Keratinocyte (primary cell): ENCODE results near the gene SLC5A1. TPM values are rescaled to one million over a fixed set of nuclear protein-coding genes. Genes with fewer than 3 reads are reported as not detected.

Source experiments
- DNase-seq: peaks from one replicate; pipeline ENCODE4 v3.0.0-alpha.2; 2011; ENCODE audit warnings: low read depth, missing footprints, low spot score
- FAIRE-seq: peaks from 2 replicates; lab custom pipeline; 2011; peaks lifted over from hg19 to GRCh38; lab: Jason Lieb, UNC
- H2AFZ ChIP-seq: 2 replicates; pipeline ENCODE4 v1.6.0; 2012; ENCODE audit warnings: low read length, control low read depth, inconsistent platforms; ENCODE audit not compliant: control insufficient read depth
- H3K27ac ChIP-seq: 2 replicates; pipeline ENCODE4 v1.5.1; 2011; ENCODE audit warnings: low read length; ENCODE audit not compliant: control insufficient read depth, insufficient read depth
- H3K27me3 ChIP-seq: 3 replicates; pipeline ENCODE4 v1.6.0; 2011; ENCODE audit warnings: low read length; ENCODE audit not compliant: control insufficient read depth, insufficient read depth; ENCODE audit errors: extremely low read depth
- H3K36me3 ChIP-seq, 2 experiments: 2 replicates in 1 of 2; 3 replicates in 1 of 2; pipeline ENCODE4 v1.5.1; 2011; ENCODE audit warnings: low read length in 2 of 2, mild to moderate bottlenecking in 1 of 2; ENCODE audit not compliant: control insufficient read depth in 2 of 2, insufficient read depth in 2 of 2; ENCODE audit errors: extremely low read depth in 1 of 2
- H3K4me1 ChIP-seq: 3 replicates; pipeline ENCODE4 v1.5.1; 2011; ENCODE audit warnings: low read length; ENCODE audit not compliant: control insufficient read depth, insufficient read depth; ENCODE audit errors: extremely low read depth
- H3K4me2 ChIP-seq: 3 replicates; pipeline ENCODE4 v1.6.0; 2011; ENCODE audit warnings: low read depth, low read length; ENCODE audit not compliant: control insufficient read depth, insufficient read depth; ENCODE audit errors: extremely low read depth
- H3K4me3 ChIP-seq, 3 experiments: fragments of 200-600 bp in 1 of 3; sonication (generic) in 1 of 3; 2 replicates in 2 of 3; 3 replicates in 1 of 3; pipeline ENCODE4 v1.5.1; 2011 to 2016; ENCODE audit warnings: low read length in 3 of 3, mild to moderate bottlenecking in 3 of 3, control low read depth in 2 of 3, inconsistent platforms in 1 of 3, low read depth in 1 of 3, mixed read lengths in 1 of 3, mixed run types in 1 of 3, moderate library complexity in 1 of 3; ENCODE audit not compliant: control insufficient read depth in 2 of 3, insufficient read depth in 2 of 3; ENCODE audit errors: extremely low read depth in 1 of 3
- H3K79me2 ChIP-seq: 2 replicates; pipeline ENCODE4 v1.6.0; 2012; ENCODE audit warnings: low read length; ENCODE audit not compliant: control insufficient read depth, insufficient read depth
- H3K9ac ChIP-seq: 3 replicates; pipeline ENCODE4 v1.6.0; 2011; ENCODE audit warnings: low read length; ENCODE audit not compliant: control insufficient read depth, insufficient read depth; ENCODE audit errors: extremely low read depth
- H3K9me1 ChIP-seq: 3 replicates; pipeline ENCODE4 v1.6.0; 2011; ENCODE audit warnings: low read length; ENCODE audit not compliant: control insufficient read depth, insufficient read depth; ENCODE audit errors: extremely low read depth
- H3K9me3 ChIP-seq: 2 replicates; pipeline ENCODE4 v1.5.1; 2012; ENCODE audit warnings: low read depth, low read length; ENCODE audit not compliant: control insufficient read depth
- H4K20me1 ChIP-seq: 3 replicates; pipeline ENCODE4 v1.6.0; 2011; ENCODE audit warnings: low read length; ENCODE audit not compliant: control insufficient read depth, insufficient read depth; ENCODE audit errors: extremely low read depth
- EZH2 ChIP-seq: IDR thresholded peaks from one replicate; pipeline ENCODE4 v1.6.1; 2012; ENCODE audit warnings: inconsistent platforms, mild to moderate bottlenecking, low read length, moderate library complexity
- dilution Hi-C: fragments of 300-500 bp; cut with MboI; formaldehyde crosslinking; loops from one replicate; pipeline ENCODE4 v1.7.0; 2020; ENCODE audit warnings: low sequenced_read_pairs; ENCODE audit not compliant: extremely low pct_ligation_motif_present
- polyA plus RNA-seq, 5 experiments: library from polyadenylated mRNA; depleted of rRNA in 3 of 5; stranded (reverse) in 3 of 5; stranded (forward) in 1 of 5; unstranded in 1 of 5; fragments of >200 nt; gene quantifications; 1 replicate in 1 of 5; 2 replicates in 3 of 5; 3 replicates in 1 of 5; pipeline versions ENCODE4 v1.2.1 to v1.2.3, GENCODE V29; 2011 to 2012; ENCODE audit warnings: missing spikeins in 2 of 5, low read depth in 1 of 5, low replicate concordance in 1 of 5
- TF ChIP-seq, protein P1 (sequence below), 3 experiments: IDR thresholded peaks in 1 of 3; conservative IDR thresholded peaks in 1 of 3; optimal IDR thresholded peaks in 1 of 3; 2 replicates in 2 of 3; 3 replicates in 1 of 3; pipeline versions ENCODE3 to v1.5.1; 2011; ENCODE audit warnings: low read length in 3 of 3, mild to moderate bottlenecking in 3 of 3, moderate library complexity in 2 of 3, control low read depth in 1 of 3, inconsistent platforms in 1 of 3; ENCODE audit not compliant: insufficient read depth in 2 of 3; ENCODE audit errors: extremely low read depth in 1 of 3

Gene SLC5A1
- polyA plus RNA-seq, 1 donor (not counting 4 experiments of a cell fraction or from before 2014, with no cell fraction given): 2.0 TPM

DNA sequence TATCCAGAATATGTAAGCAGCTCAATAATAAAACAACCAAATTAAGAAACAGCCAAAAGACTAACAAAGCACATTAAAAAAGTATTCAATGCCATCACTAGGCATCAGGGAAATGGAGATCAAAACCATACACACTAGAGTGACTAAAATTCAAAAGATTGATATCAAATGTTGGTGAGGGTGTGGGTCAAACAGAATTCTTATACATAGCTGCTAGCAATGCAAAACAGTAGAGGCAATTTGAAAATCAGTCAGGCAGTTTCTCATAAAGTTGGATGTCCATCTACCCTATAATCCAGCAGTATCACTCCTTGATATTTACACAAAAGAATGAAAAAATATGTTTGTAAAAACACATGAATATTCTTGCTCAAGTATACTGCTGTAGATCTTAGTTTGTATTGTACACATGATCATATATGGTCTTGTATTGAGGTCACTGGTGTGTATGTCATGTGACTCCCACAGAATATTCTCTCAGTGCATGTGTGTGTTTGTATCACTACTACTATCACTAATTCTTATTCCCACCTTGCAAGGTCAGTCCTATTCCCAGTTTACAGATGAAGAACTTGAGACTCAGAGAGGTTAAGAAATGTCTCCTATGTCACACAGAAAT, 54.9 kb downstream of the SLC5A1 start:
- Histone ChIP-seq H3K4me2 (no peak overlapping the region), H4K20me1 (no peaks in the 10 kb centered on the region), H3K4me3 (no peak overlapping the region), H3K9me3 (no peaks in the 10 kb centered on the region), H3K27me3 (no peaks in the 10 kb centered on the region), H3K27ac (no peak overlapping the region), H3K36me3 (no peaks in the 10 kb centered on the region), H3K79me2 (no peaks in the 10 kb centered on the region), H3K4me1 (no peaks in the 10 kb centered on the region), H3K9me1 (no peaks in the 10 kb centered on the region), H2AFZ (no peak overlapping the region), H3K9ac (no peak overlapping the region)
- TF ChIP-seq, protein P1, sequence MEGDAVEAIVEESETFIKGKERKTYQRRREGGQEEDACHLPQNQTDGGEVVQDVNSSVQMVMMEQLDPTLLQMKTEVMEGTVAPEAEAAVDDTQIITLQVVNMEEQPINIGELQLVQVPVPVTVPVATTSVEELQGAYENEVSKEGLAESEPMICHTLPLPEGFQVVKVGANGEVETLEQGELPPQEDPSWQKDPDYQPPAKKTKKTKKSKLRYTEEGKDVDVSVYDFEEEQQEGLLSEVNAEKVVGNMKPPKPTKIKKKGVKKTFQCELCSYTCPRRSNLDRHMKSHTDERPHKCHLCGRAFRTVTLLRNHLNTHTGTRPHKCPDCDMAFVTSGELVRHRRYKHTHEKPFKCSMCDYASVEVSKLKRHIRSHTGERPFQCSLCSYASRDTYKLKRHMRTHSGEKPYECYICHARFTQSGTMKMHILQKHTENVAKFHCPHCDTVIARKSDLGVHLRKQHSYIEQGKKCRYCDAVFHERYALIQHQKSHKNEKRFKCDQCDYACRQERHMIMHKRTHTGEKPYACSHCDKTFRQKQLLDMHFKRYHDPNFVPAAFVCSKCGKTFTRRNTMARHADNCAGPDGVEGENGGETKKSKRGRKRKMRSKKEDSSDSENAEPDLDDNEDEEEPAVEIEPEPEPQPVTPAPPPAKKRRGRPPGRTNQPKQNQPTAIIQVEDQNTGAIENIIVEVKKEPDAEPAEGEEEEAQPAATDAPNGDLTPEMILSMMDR (optimal IDR thresholded peaks at IDR 0.05 in 1 of 3, IDR thresholded peaks at IDR 0.05 in 1 of 3, conservative IDR thresholded peaks at IDR 0.05 in 1 of 3; ENCODE audit: extremely low read depth in 1 of 3, insufficient read depth in 2 of 3, low read length in 3 of 3): no peak
- TF ChIP-seq EZH2: no peak
- dilution Hi-C loops: no loop called here
- DNase-seq (no peak), FAIRE-seq (no peak)

DNA sequence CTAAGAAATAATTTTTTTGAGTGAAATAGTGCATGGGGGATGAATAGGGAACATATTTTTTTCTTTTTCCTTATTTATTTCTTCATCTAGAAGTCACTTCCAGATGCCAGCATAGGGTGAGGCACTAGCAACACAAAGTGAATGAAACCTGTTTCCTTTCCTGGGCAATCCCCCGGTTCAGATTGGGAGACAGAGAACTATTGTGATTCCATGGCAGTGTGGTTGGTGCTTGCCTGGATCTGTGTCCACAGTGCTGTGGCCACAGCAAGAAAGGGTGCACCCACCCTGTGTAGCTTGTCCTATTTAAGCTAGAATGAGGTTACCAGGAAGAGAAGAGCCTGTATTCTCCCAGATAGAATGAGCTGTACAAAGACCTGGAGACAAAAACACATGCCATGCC, 57.6 kb downstream of the SLC5A1 start:
- FAIRE-seq (no peak), DNase-seq (no peak)
- H3K27me3 ChIP-seq: no peaks in the 10 kb centered on the region
- H3K27ac ChIP-seq: no peak overlapping the region
- H3K79me2 ChIP-seq: no peaks in the 10 kb centered on the region
- no peak overlapping the region for H3K9ac ChIP-seq
- no peaks in the 10 kb centered on the region for H3K9me3 ChIP-seq
- H3K9me1 ChIP-seq: no peaks in the 10 kb centered on the region
- TF ChIP-seq, protein P1 (optimal IDR thresholded peaks at IDR 0.05 in 1 of 3, IDR thresholded peaks at IDR 0.05 in 1 of 3, conservative IDR thresholded peaks at IDR 0.05 in 1 of 3; ENCODE audit: extremely low read depth in 1 of 3, insufficient read depth in 2 of 3, low read length in 3 of 3): no peak
- no peak for TF ChIP-seq EZH2
- no peak overlapping the region for H3K4me2 ChIP-seq
- H3K4me1 ChIP-seq: no peaks in the 10 kb centered on the region
- no peak overlapping the region for H2AFZ ChIP-seq
- H3K4me3 ChIP-seq: no peak overlapping the region
- H3K36me3 ChIP-seq: no peaks in the 10 kb centered on the region
- dilution Hi-C loops: no loop called here
- H4K20me1 ChIP-seq: no peaks in the 10 kb centered on the region
